ENCODE results near the gene EXOSC3.

- TF ChIP-seq TRIM28 (IDR thresholded peaks at IDR 0.05; ENCODE audit: borderline replicate concordance, low read length) (no peak), ZBTB7A (tag by site-specific recombination; IDR thresholded peaks at IDR 0.05; ENCODE audit: low read depth) (no peak), ZNF558 (tag by site-specific recombination; IDR thresholded peaks at IDR 0.05) (no peak), ZNF274 (IDR thresholded peaks at IDR 0.05; ENCODE audit: low read length) (no peak), ZNF274 (tag by site-specific recombination; IDR thresholded peaks at IDR 0.05; ENCODE audit: borderline replicate concordance) (no peak)
- TF ChIP-seq, protein P1, sequence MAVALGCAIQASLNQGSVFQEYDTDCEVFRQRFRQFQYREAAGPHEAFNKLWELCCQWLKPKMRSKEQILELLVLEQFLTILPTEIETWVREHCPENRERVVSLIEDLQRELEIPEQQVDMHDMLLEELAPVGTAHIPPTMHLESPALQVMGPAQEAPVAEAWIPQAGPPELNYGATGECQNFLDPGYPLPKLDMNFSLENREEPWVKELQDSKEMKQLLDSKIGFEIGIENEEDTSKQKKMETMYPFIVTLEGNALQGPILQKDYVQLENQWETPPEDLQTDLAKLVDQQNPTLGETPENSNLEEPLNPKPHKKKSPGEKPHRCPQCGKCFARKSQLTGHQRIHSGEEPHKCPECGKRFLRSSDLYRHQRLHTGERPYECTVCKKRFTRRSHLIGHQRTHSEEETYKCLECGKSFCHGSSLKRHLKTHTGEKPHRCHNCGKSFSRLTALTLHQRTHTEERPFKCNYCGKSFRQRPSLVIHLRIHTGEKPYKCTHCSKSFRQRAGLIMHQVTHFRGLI (tag by site-specific recombination; IDR thresholded peaks at IDR 0.05) = no peak
Measured at GRCh38 chr9:37749129-37749528, 35.7 kb downstream of the EXOSC3 start.

Measured in HEK293 (cell line).